HG03571 (cell line): Measurements from ENCODE around the gene HSD17B7.
"Not testable (repeated sequence)": the region's sequence is repeated elsewhere in the genome, so short reads cannot be mapped to it uniquely, and the experiment has no call there.

ENCODE experiments used
- ATAC-seq: cut with Tn5 transposase; IDR thresholded peaks from one replicate; pipeline ENCODE4 v1.9.1; 2021; ENCODE audit not compliant: unreplicated experiment

The HSD17B7 gene

GRCh38 chr1:162790303-162790984 is at the start of gene HSD17B7:
HSD17B7 (plus strand) TSS chr1:162790702; CDS start chr1:162790801, 99 bp downstream.
- peak; percentile 98 for ATAC-seq

GRCh38 chr1:162740755-162741154 is 49.7 kb upstream of the HSD17B7 start:
- no peak for ATAC-seq

GRCh38 chr1:162741574-162741973 is 48.9 kb upstream of the HSD17B7 start:
- ATAC-seq: no peak

GRCh38 chr1:162746264-162746942 is 44.1 kb upstream of the HSD17B7 start:
- ATAC-seq: not testable (repeated sequence)

GRCh38 chr1:162753001-162753658 is 37.4 kb upstream of the HSD17B7 start:
- no peak for ATAC-seq

- no peak for ATAC-seq
Measured at GRCh38 chr1:162753998-162754585, 36.4 kb upstream of the HSD17B7 start.

- no peak for ATAC-seq
Measured at GRCh38 chr1:162755306-162755705, 35.2 kb upstream of the HSD17B7 start.

GRCh38 chr1:162756523-162756922 is 34.0 kb upstream of the HSD17B7 start:
- no peak for ATAC-seq

GRCh38 chr1:162757476-162757875 is 33.0 kb upstream of the HSD17B7 start:
- no peak for ATAC-seq

GRCh38 chr1:162765788-162766187 is 24.7 kb upstream of the HSD17B7 start:
- ATAC-seq: no peak

- ATAC-seq: no peak
Measured at GRCh38 chr1:162772571-162773154, 17.8 kb upstream of the HSD17B7 start.

- ATAC-seq: no peak
Measured at GRCh38 chr1:162774007-162774406, 16.5 kb upstream of the HSD17B7 start.

- no peak for ATAC-seq
Measured at GRCh38 chr1:162779043-162779442, 11.5 kb upstream of the HSD17B7 start.

- no peak for ATAC-seq
Measured at GRCh38 chr1:162782671-162783070, 7.8 kb upstream of the HSD17B7 start.

GRCh38 chr1:162784926-162785325 is 5.6 kb upstream of the HSD17B7 start:
- not testable (repeated sequence) for ATAC-seq

GRCh38 chr1:162788783-162789182 is 1.7 kb upstream of the HSD17B7 start:
- not testable (repeated sequence) for ATAC-seq

- not testable (repeated sequence) for ATAC-seq
Measured at GRCh38 chr1:162790985-162791357, 469 bp downstream of the HSD17B7 start.

GRCh38 chr1:162794284-162794683 is 3.8 kb downstream of the HSD17B7 start:
- ATAC-seq: not testable (repeated sequence)

GRCh38 chr1:162796617-162797279 is 6.2 kb downstream of the HSD17B7 start:
- not testable (repeated sequence) for ATAC-seq

- not testable (repeated sequence) for ATAC-seq
Measured at GRCh38 chr1:162799995-162800830, 9.7 kb downstream of the HSD17B7 start.
